Ramos (cell line): ENCODE measurements around the gene RNF31.

Experiments
- in situ Hi-C: fragments of 300-500 bp; cut with MboI; formaldehyde crosslinking; loops from one replicate; pipeline ENCODE4 v1.14.3; 2022; ENCODE audit warnings: low sequenced_read_pairs; ENCODE audit not compliant: unreplicated experiment

RNF31 gene

GRCh38 chr14:24178399-24179178 lies 31.3 kb downstream of the RNF31 start:
- in situ Hi-C loops, result no loop called here

GRCh38 chr14:24179294-24179960 lies 32.1 kb downstream of the RNF31 start:
- in situ Hi-C loops, result no loop called here

- in situ Hi-C loops, result no loop called here
These were observed 32.9 kb downstream of the RNF31 start for GRCh38 chr14:24179961-24180796.

DNA sequence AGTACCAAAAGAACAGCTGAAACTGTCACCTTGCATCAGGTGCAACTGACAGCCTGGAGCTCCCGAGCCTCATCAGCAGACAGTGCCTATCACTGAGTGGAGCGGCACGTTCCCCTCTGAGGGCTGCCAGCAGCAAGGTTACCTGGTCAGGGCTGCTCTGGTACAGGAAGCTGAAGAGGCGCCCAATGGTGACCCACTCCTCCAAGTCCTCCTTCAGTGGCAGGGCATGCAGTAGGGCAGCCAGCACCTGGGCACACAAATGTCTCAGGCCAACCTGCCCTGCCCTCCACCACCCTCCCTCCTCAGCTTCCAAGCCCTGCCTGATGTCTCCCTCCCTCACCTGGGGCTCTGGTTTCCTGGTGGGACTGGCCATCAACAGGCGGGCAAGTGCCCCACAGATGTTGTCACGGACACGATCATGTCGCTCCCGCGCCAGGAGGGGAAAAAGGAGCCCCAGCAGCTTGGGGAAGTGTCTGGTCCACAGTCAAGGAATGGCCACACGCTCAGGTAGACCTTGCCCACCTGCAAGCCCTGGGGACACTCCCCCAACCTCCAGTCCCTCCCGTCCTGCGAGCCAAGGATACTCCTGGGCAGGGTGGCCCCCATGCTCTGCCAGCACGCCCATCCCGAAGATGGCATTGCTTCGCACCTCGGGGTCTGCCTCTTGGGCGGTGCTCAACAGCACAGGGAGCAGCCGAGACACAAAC lies 34.2 kb downstream of the RNF31 start:
- in situ Hi-C loops, result no loop called here

GRCh38 chr14:24182110-24182882 lies 35.0 kb downstream of the RNF31 start:
- in situ Hi-C loops, result no loop called here

- in situ Hi-C loops, result no loop called here
These were observed 35.8 kb downstream of the RNF31 start for GRCh38 chr14:24183014-24183481.

- in situ Hi-C loops, result no loop called here
These were observed 37.0 kb downstream of the RNF31 start for GRCh38 chr14:24184104-24184970.

- in situ Hi-C loops, result no loop called here
These were observed 37.7 kb downstream of the RNF31 start for GRCh38 chr14:24185026-24185425.

DNA sequence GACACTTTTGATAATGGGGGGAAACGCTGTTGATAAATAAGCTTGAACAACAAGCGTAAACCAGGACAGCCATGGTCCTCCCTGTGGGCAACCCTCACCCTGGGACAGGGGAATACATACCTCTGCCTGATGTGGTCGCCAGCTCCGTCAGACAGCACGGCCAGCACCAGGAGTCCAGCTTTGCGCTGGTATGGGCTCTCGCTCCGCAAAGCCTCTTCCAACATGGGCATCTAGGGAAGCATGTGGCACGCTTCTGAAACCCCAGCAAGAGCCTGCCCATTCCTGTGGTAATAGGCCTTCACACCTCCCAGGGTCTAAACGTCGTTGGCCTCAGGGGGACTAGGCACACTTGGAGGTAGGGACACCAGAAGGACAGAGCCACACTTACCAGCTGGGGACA lies 38.4 kb downstream of the RNF31 start:
- in situ Hi-C loops, result no loop called here

DNA sequence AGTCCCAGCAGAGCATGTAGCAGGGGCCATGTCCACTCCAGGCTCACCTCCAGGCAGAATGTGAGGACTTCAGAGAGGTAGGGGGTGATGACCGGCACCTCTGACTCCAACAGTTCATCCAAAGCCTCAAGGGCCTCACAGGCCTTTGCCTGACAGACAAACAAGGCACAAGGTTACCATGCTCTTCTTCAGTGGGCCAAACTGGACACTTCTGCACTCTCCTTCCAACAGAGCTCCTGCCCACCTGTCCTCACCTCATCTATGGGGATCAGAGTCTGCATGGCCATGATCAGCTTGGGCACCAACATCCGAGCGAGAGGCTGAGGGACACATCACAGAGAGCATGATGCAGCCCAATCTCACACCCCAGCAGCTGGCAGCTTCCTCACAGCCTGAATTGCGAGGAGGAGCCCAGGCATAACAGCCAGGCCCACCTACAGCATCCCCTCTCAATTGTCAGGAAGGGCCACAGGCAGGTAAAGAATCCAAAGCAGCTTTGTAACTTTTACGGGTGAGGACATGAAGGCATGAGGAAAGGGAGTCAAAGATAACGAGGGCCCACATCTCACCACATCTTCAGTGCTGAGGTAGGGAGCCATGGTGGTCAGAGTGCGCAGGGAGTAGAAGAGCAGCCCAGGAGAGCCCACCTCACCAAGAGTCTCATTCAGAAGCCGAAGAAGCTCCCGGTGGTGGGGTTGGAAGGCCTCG lies 39.7 kb downstream of the RNF31 start:
- in situ Hi-C loops, result no loop called here

- in situ Hi-C loops, result no loop called here
These were observed 40.2 kb downstream of the RNF31 start for GRCh38 chr14:24187539-24187915.

DNA sequence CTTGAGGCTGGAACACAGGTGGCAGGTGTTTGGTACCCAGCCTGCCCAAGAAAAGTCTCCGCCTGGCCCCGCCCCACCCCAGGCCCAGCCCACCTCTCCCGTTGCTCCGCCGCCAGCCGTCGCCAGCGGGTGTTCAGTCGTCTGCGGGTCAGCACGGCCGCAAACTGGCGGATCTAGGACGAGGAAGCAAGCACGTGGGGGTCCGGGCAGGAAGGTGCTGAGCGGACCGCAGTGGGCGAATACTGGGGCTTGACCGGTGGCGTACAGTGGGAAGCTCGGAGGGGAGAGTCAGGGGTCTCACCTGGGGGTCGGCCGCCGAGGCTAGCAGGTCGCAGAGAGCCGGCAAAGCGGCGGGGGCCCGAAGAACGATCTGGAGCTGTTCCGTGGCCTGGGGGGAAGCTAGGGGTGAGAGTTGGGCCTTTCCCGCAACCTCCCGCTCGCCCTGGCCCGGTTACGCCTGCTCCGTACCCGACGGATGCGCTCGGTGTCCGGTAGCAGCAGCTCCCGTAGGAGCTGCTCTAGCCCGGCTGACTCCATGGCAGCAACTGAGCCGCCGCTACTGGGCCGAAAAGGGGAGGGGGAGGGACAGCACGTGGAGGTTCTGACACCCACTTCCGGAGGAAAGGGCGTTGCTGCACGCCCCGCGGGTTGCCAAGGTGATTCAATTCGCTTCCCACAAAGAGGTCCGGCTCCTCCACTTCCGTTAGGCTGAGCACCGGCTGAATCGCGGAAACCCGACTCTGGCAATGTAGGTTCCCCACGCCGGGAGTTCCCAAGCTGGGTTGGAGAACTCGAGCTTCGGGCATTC lies 41.2 kb downstream of the RNF31 start, which contains the start of gene IPO4:
IPO4 (minus strand) TSS at position 566 of the 808 bp plus-strand sequence; CDS start at position 537, 29 bp downstream.
- in situ Hi-C loops, result no loop called here

DNA sequence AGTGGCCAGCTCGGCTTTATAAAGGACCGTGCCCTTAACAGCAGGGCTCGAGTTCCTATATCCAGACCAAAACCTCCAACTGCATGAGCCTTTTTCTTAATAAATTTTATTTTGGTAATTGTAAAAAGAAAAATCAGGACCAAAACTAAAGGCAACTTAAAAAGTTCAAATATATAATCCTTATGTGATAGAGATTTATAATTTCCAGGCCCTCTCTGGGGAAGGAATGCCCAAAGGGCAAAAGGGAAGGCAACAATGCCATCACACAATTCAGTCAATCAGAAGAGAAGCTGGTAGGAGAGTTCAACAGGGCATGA lies 41.7 kb downstream of the RNF31 start:
- in situ Hi-C loops, result no loop called here

GRCh38 chr14:24189460-24189859 lies 42.2 kb downstream of the RNF31 start:
- in situ Hi-C loops, result no loop called here

DNA sequence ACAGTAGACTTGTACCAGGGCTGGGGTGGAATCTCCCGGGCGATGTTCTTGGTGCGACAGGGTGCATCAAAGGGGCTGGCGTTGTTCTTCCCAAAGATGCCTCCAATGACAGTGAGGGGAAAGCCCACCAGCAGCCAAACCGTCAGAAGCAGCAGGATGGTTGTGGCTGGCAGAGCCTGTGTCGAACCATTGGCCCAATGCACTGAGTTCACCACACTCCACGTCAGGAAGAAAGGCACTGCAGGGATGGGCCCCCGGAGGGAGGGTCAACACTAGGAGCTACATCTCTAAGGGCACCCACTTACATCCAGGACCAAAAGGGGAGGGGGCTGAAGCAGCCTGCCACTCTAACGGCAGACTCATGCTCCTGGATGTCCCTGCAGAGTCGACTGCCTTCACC lies 43.1 kb downstream of the RNF31 start:
- in situ Hi-C loops, result no loop called here

GRCh38 chr14:24192933-24193332 lies 45.6 kb downstream of the RNF31 start:
- in situ Hi-C loops, result no loop called here

DNA sequence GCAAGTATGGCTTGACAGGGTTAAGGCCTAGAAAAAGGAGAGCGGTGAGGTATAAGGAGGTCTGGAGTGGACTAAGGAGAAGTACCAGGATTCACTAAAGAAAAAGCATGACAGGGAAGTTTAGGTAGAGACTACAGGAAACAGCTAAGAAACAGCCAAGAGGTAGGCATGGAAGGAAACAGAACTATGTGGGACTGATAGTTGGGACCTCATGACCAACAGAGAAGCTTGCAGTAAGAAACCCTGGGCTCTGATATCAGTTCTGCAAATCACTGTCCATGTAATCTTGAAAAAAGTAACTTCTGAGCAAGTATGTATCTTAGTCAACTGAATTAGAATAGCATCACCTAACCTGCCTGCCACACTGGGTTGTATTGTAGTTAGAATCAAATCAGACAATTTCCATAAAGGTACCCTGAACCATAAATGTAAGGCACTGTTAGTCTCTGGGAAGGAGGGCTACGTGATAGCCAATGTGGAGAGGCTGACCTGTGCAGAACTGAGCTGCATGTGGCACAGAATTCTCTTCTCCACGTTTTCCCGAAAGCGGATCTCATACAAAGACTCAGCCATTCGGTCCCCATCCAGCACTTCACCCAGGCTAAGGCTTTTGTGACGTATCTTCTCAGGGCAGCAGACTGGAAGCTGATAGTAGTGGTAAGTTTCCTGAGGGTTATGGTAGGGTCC lies 47.0 kb downstream of the RNF31 start:
- in situ Hi-C loops, result no loop called here
